ENCODE measurements around the gene EFCAB7. TPM values are rescaled to one million over a fixed set of nuclear protein-coding genes. Genes with fewer than 3 reads are reported as not detected.

The EFCAB7 gene
- total and polyA plus RNA-seq, 2 of the 4 experiments (the other 2 are of a cell fraction): 2.3 TPM

GRCh38 chr1:63537006-63537405 lies 13.7 kb downstream of the EFCAB7 start:
- Histone ChIP-seq H4K8ac (ENCODE audit: low read depth in 2 of 2, low read length in 2 of 2) (no peak overlapping the region), H3K4me3 (ENCODE audit: insufficient read depth, low read depth, low read length) (no peak overlapping the region), H3K9ac (ENCODE audit: low read depth, low read length) (no peak overlapping the region), H3K56ac (ENCODE audit: extremely low read depth, insufficient read depth, low read length) (no peak overlapping the region), H2AFZ (replicated peaks; ENCODE audit: low read length, poor library complexity) (no peak overlapping the region), H2BK120ac (ENCODE audit: low read depth, low read length) (no peak overlapping the region), H2BK15ac (ENCODE audit: low read depth, low read length) (no peak overlapping the region), H2AK5ac (ENCODE audit: low read depth, low read length) (no peak overlapping the region), H3K23ac (ENCODE audit: low read depth, low read length) (no peak overlapping the region), H3K4me1 (ENCODE audit: control insufficient read depth, insufficient read depth, low read length) (peaks cover 1% of the 10 kb centered on the region; the same call in 1 of the 2 replicates), H3K27ac (ENCODE audit: insufficient read depth, low read length) (no peak overlapping the region), H4K91ac (ENCODE audit: insufficient read depth, low read depth, low read length) (no peak overlapping the region), H3K9me1 (ENCODE audit: insufficient read depth, low read length) (no peaks in the 10 kb centered on the region), H2AK9ac (replicated peaks; ENCODE audit: low read depth, low read length, poor library complexity) (no peak overlapping the region), H3K4ac (ENCODE audit: low read depth, low read length) (no peak overlapping the region), H2BK20ac (ENCODE audit: low read depth, low read length) (no peak overlapping the region), H3K79me1 (ENCODE audit: low read depth in 1 of 2, low read length in 2 of 2) (no peaks in the 10 kb centered on the region), H4K5ac (ENCODE audit: low read depth, low read length) (no peak overlapping the region), H3K36me3 (ENCODE audit: control insufficient read depth, insufficient read depth, low read length) (no peaks in the 10 kb centered on the region; the same call in 1 of the 2 replicates), H4K20me1 (ENCODE audit: insufficient read depth, low read length) (no peaks in the 10 kb centered on the region), H3K9me3 (ENCODE audit: control insufficient read depth, insufficient read depth, low read length) (no peaks in the 10 kb centered on the region), H3K18ac (ENCODE audit: low read depth, low read length) (no peak overlapping the region), H3K27me3 (ENCODE audit: control insufficient read depth, insufficient read depth, low read length) (no peaks in the 10 kb centered on the region), H3K4me2 (ENCODE audit: low read depth, low read length) (no peak overlapping the region), H2BK5ac (ENCODE audit: low read depth, low read length, poor library complexity, severe bottlenecking) (no peak overlapping the region), H3K14ac (replicated peaks; ENCODE audit: low read depth, low read length) (no peak overlapping the region)
- in situ Hi-C loops (cut with MboI; ENCODE audit: low sequenced_read_pairs): loop anchor here (25.0 kb wide), 1 partner anchor 700 kb away; no protein-coding TSS in a partner anchor
- dilution Hi-C loops (cut with HindIII; ENCODE audit: low sequenced_read_pairs, unreplicated experiment): no loop called here
- no peak for ATAC-seq (ENCODE audit: low read depth)
- no peak for TF ChIP-seq RFX5 (IDR thresholded peaks at IDR 0.05; ENCODE audit: low read depth, low read length)
- TF ChIP-seq NFE2L2 (IDR thresholded peaks at IDR 0.05; ENCODE audit: low read depth, low read length): no peak
- no peak for TF ChIP-seq CTCF (conservative IDR thresholded peaks at IDR 0.05; ENCODE audit: low read depth, low read length)
- TF ChIP-seq FOS (IDR thresholded peaks at IDR 0.05; ENCODE audit: low read depth, low read length): no peak
- DNase-seq: no peak
- ChIA-PET CTCF (interaction anchor here (0.6 to 2.1 kb wide), 4 partner anchors 9 to 210 kb away, joined by 5 to 9 read pairs (median 6); no protein-coding TSS in a partner anchor), POLR2A (ENCODE audit: unreplicated experiment) (no interaction called here)
- no TSS peak for BruUV-seq (replicated peaks)
- no CpG with 5 or more reads among the region's 2 CpGs for WGBS, 2 experiments (ENCODE audit: extremely low coverage in 2 of 2, insufficient read length in 1 of 2)
- intact Hi-C loops (cut with micrococcal nuclease): loop anchor here (5.0 to 10.0 kb wide), 3 partner anchors 210 to 695 kb away; no protein-coding TSS in a partner anchor

Measured in IMR-90 (cell line).